Esophagus muscularis mucosa (tissue), 4 donors: ENCODE results near the gene UTS2B. TPM values are rescaled to one million over a fixed set of nuclear protein-coding genes. Genes with fewer than 3 reads are reported as not detected.

Source experiments
- DNase-seq: peaks from one replicate; pipeline ENCODE4 v3.0.0-alpha.2; 2017; ENCODE audit errors: extremely low spot score
- H3K27ac ChIP-seq, 4 donors: fragments of 200-600 bp; sonication (generic); replicated peaks in 1 of 4; 1 replicate in 3 of 4; 2 replicates in 1 of 4; pipeline ENCODE4 v1.5.1; 2016 to 2019; ENCODE audit warnings: mild to moderate bottlenecking in 1 of 4
- H3K27me3 ChIP-seq, 4 donors: fragments of 200-600 bp; sonication (generic); one replicate each; pipeline versions ENCODE4 v1.5.1 to v1.6.0; 2016 to 2019
- H3K36me3 ChIP-seq, 4 donors: fragments of 200-600 bp; sonication (generic); one replicate each; pipeline ENCODE4 v1.5.1; 2016 to 2019
- H3K4me1 ChIP-seq, 4 donors: fragments of 200-600 bp; sonication (generic); one replicate each; pipeline ENCODE4 v1.5.1; 2016 to 2019
- H3K4me3 ChIP-seq, 4 donors: fragments of 200-600 bp; sonication (generic); 1 replicate in 2 of 4; 2 replicates in 2 of 4; pipeline ENCODE4 v1.5.1; 2016 to 2019; ENCODE audit warnings: mild to moderate bottlenecking in 4 of 4, moderate library complexity in 1 of 4
- H3K9me3 ChIP-seq, 4 donors: fragments of 200-600 bp; sonication (generic); 1 replicate in 3 of 4; 2 replicates in 1 of 4; pipeline ENCODE4 v1.5.1; 2016 to 2019
- EP300 ChIP-seq: sonication (generic); formaldehyde crosslinking; IDR thresholded peaks from one replicate; pipeline ENCODE4 v1.6.1; 2017; ENCODE audit warnings: antibody characterized with exemption
- POLR2A ChIP-seq: fragments of 450-650 bp; IDR thresholded peaks from one replicate; pipeline ENCODE4 v1.6.1; 2017; ENCODE audit warnings: antibody characterized with exemption, moderate library complexity, mild to moderate bottlenecking, low read depth
- POLR2AphosphoS5 ChIP-seq, 2 donors: sonication (generic); formaldehyde crosslinking; IDR thresholded peaks; one replicate each; pipeline ENCODE4 v1.6.1; 2017; ENCODE audit warnings: antibody characterized with exemption in 2 of 2
- WGBS: methylation state at CpG from one replicate; pipeline ENCODE4 v1.1.5; 2018; 5-methylcytosine and 5-hydroxymethylcytosine counted together
- intact Hi-C: fragments of 100-400 bp; cut with DNase I; formaldehyde crosslinking; loops from one replicate; pipeline ENCODE4 v1.15.1; 2023
- total RNA-seq, 4 donors: library from RNA; depleted of rRNA; stranded (reverse); fragments of >200 nt; gene quantifications; one replicate each; pipeline versions ENCODE4 v1.1.0 to v1.2.1, GENCODE V29; 2016
- TF ChIP-seq, protein P1 (sequence below), 3 experiments: fragments of 200-600 bp in 2 of 3; fragments of 450-650 bp in 1 of 3; sonication (generic) in 2 of 3; IDR thresholded peaks; one replicate each; pipeline ENCODE4 v1.5.1; 2017 to 2019; ENCODE audit warnings: antibody characterized with exemption in 3 of 3, mild to moderate bottlenecking in 2 of 3, moderate library complexity in 1 of 3

Gene UTS2B
- total RNA-seq, 4 donors from 2014 or later: 0.65 to 1.2 TPM; not detected in 2

DNA sequence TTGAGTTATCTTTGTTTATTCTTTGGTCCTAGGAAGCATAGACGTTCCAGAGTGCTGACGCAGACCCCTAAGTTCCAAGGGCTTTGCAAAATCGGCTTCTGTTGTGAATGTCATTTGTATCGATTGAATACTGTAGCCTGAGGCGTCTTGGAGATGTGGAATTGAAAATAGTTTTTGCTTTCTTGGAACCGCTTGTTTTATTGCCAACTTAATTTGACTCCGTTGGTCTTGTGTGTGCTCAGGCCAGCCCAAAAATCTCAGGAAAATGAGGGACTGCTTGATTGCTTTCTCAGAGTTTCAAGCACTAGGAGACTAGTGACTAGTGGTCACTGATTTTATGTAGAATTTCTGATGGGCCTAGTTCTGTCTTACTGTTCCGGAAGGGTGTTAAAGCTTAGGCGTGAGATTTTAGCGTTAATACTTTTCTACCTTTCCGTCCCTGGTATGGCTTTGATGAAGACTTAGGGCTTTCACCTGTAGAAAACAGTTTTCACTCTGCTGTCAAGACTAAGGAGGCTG is 263 bp upstream of the UTS2B start:
- H3K36me3 ChIP-seq: no peaks in the 10 kb centered on the region
- DNase-seq: no peak
- peaks cover 35 to 56% (median 56%) of the 10 kb centered on the region in 4 donors for H3K4me1 ChIP-seq
- H3K27ac ChIP-seq: peak overlapping the region; percentile 93 to 98 (median 97)
- 31% methylated on average over 11 of the region's 11 CpGs for WGBS
- no peaks in the 10 kb centered on the region for H3K9me3 ChIP-seq
- intact Hi-C loops: no loop called here
- TF ChIP-seq POLR2A: no peak
- TF ChIP-seq POLR2AphosphoS5 (IDR thresholded peaks at IDR 0.05): no peak
- no peak for TF ChIP-seq EP300
- TF ChIP-seq, protein P1, sequence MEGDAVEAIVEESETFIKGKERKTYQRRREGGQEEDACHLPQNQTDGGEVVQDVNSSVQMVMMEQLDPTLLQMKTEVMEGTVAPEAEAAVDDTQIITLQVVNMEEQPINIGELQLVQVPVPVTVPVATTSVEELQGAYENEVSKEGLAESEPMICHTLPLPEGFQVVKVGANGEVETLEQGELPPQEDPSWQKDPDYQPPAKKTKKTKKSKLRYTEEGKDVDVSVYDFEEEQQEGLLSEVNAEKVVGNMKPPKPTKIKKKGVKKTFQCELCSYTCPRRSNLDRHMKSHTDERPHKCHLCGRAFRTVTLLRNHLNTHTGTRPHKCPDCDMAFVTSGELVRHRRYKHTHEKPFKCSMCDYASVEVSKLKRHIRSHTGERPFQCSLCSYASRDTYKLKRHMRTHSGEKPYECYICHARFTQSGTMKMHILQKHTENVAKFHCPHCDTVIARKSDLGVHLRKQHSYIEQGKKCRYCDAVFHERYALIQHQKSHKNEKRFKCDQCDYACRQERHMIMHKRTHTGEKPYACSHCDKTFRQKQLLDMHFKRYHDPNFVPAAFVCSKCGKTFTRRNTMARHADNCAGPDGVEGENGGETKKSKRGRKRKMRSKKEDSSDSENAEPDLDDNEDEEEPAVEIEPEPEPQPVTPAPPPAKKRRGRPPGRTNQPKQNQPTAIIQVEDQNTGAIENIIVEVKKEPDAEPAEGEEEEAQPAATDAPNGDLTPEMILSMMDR (IDR thresholded peaks at IDR 0.05): no peak
- H3K4me3 ChIP-seq: peak overlapping the region; percentile 78 to 99 (median 96)
- no peaks in the 10 kb centered on the region for H3K27me3 ChIP-seq

DNA sequence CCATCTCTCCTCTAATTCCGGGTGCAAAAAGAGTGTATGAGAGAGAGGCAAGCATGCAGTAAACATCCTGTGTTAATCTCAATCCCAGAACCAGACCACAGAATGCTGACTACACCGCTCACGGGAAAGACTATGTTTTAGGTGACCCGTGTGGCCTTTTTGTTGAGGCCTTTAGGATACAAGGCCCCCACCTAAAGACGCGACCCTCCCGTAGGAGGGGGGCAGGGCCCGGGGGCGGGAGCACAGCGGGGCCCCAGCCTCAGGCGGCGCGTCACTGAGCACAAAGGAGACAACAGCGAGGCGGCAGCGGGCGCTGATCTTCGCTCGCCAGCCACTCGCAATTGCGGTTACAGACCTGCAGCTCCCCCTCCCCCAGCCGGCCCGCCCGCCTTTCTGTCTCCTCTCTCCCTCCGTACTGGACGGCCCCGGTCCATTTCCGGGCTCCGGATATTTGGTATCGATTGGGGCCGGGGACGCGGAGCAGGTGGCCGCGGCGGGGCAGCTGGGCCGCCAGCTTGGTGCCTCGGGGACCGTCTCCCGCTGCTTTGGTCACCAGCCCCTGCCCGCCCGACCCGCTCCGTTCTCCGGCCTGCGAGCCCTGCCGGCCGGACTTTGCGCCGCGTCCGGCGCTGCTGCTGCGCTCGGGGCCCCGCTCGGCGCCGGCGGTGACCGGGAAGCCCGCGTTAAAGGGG is 1.2 kb downstream of the UTS2B start, which contains the start of gene CCDC50:
CCDC50 (plus strand) TSS at position 433 of the 692 bp plus-strand sequence. CDS start 281 bp downstream, outside the sequence.
- Histone ChIP-seq H3K4me1 (peaks cover 22 to 44% (median 42%) of the 10 kb centered on the region in 4 donors), H3K27ac (peak within 1 kb of the TSS; percentile 93 to 98 (median 97)), H3K4me3 (peak within 1 kb of the TSS; percentile 78 to 99 (median 96)), H3K36me3 (no peaks in the 10 kb centered on the region), H3K27me3 (no peaks in the 10 kb centered on the region), H3K9me3 (no peaks in the 10 kb centered on the region)
- intact Hi-C loops: loop anchor here (10.0 kb wide), 1 partner anchor 66 kb away; no protein-coding TSS in a partner anchor
- peak; percentile 96 for DNase-seq
- 0% methylated on average over 7 of the region's 63 CpGs for WGBS
- TF ChIP-seq EP300: no peak
- TF ChIP-seq POLR2A: peak; percentile 30
- TF ChIP-seq POLR2AphosphoS5 (IDR thresholded peaks at IDR 0.05): peak; percentile 78 to 87
- TF ChIP-seq, protein P1 (IDR thresholded peaks at IDR 0.05): peak in 1 of 3 experiments; percentile 19

DNA sequence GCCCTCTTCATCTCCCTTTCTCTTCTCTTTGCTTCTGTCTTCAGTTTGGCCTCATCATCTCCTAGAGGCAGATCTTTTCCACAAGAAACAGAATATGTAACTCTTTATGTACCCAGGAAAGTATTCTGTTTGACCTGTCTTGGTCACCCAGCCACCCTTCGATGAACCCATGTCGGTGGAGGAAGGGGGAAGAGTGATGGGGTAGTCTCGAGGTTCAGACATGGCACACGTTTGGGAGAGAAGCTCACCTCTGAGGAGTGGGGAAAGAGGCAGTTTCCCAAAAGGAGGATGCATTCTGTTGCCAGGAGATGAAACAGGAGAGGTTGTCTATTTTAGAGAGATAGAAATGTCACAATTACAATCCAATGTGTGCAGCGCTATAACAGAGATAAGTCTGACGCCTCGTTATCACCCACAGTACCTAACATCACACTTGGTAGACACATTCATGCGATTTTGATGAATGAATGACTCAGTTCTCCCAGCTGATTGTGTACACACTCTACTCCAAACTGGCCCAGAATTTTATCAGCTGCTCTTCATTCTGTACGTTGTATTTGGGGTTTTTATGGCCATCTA is 1.9 kb downstream of the UTS2B start:
- 56% methylated on average over 9 of the region's 9 CpGs for WGBS
- Histone ChIP-seq H3K9me3 (no peaks in the 10 kb centered on the region), H3K36me3 (no peaks in the 10 kb centered on the region), H3K4me1 (peaks cover 22 to 41% (median 38%) of the 10 kb centered on the region in 4 donors), H3K27ac (peak overlapping the region; percentile 93 to 98 (median 97)), H3K27me3 (no peaks in the 10 kb centered on the region), H3K4me3 (peak overlapping the region; percentile 78 to 99 (median 96))
- intact Hi-C loops: loop anchor here (10.0 kb wide), 1 partner anchor 66 kb away; no protein-coding TSS in a partner anchor
- DNase-seq: no peak
- TF ChIP-seq, protein P1 (IDR thresholded peaks at IDR 0.05): no peak
- no peak for TF ChIP-seq POLR2AphosphoS5 (IDR thresholded peaks at IDR 0.05)
- TF ChIP-seq EP300: no peak

DNA sequence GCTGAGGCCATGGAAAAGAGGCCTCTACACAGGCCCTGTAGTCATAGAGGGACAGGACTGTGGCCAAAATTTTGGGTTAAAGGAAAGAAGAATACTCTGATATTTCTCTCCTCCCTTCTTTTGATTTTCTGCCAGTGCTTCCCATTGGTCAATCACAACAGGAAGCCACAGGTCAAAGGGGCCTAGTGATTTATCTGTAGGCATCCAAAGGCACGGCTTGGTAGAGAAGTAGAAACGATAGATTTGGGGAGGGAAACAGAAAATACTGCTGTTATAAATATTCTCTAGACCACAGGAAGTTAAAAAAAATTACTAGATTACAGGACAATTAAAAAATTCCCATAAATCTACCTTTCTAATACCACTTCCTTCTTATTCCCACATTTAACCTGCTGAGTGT is 2.8 kb downstream of the UTS2B start:
- Histone ChIP-seq H3K9me3 (no peaks in the 10 kb centered on the region), H3K27me3 (no peaks in the 10 kb centered on the region), H3K36me3 (no peaks in the 10 kb centered on the region), H3K27ac (no peak overlapping the region), H3K4me1 (peaks cover 13 to 31% (median 29%) of the 10 kb centered on the region in 4 donors), H3K4me3 (no peak overlapping the region)
- no peak for TF ChIP-seq POLR2AphosphoS5 (IDR thresholded peaks at IDR 0.05)
- no peak for TF ChIP-seq EP300
- TF ChIP-seq, protein P1 (IDR thresholded peaks at IDR 0.05): no peak
- TF ChIP-seq POLR2A: no peak
- intact Hi-C loops: loop anchor here (10.0 kb wide), 1 partner anchor 67 kb away; no protein-coding TSS in a partner anchor
- DNase-seq: no peak
- 52% methylated on average over 2 of the region's 2 CpGs for WGBS
